GM21367 (cell line): ENCODE data around the gene PROK2.

Experiments
- ATAC-seq: cut with Tn5 transposase; IDR thresholded peaks from one replicate; pipeline ENCODE4 v1.9.1; 2021; ENCODE audit not compliant: unreplicated experiment

PROK2 gene

DNA sequence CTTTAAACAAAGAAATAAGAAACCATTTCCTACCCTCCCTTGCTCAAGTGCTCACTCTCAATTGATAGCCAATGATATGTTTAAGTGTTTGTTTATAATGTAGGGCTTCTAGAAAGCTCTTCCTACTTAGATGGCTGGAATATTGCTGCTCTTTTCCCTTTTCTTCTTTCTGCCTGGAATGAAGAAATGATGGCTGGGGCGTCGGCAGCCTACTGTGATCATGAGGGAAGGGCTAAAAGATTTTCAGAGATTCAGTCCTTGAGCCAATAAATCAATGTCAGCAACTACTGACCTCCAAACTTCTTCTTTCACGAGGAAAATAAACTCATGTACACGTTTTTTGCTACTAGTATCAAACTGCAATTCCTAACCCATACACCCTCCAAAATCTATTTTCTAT is 33.3 kb downstream of the PROK2 start:
- no peak for ATAC-seq

DNA sequence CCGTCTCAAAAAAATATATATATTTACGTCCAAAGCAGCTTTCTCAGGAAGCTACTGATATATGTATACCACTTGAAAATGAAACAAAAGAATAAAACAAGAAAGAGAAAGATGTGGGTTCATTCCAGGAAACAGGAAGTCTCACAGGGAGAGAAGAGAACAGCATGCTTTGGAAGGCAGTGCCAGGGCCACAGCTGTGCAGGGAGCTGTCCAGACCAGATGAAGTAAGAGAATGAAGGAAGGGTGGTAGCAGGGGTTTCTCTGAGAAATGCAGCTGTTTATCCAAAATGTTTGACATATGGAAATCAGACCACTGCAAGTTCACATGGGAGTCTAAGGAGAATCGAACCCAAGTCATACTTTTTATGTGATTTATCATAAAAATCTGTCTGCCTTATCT is 40.2 kb downstream of the PROK2 start:
- no peak for ATAC-seq

- no peak for ATAC-seq
Measured at GRCh38 chr3:71742621-71743020, 42.3 kb downstream of the PROK2 start.

GRCh38 chr3:71734881-71735280 is 50.1 kb downstream of the PROK2 start:
- no peak for ATAC-seq

DNA sequence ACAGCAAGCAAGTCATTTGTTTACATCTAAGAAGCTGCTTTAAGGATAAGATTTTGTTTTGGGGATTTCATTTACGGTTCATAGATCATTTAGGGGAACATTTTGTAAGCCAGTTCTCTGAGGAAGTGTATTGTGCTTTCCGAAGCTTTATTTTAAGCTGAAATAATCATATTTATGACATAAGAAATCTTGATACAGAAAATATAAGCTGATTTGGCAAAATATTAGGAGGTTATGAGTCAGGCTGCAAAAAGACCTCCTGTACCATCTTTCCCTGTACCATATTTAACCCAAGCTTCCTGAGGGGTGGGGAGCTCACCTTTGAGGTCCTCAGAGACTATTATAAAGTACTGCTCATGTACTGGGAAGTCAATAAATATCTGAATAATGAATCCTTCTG is 51.6 kb downstream of the PROK2 start:
- no peak for ATAC-seq

- no peak for ATAC-seq
Measured at GRCh38 chr3:71732637-71733036, 52.3 kb downstream of the PROK2 start.

- ATAC-seq = no peak
Measured at GRCh38 chr3:71728632-71729342, 56.2 kb downstream of the PROK2 start.

DNA sequence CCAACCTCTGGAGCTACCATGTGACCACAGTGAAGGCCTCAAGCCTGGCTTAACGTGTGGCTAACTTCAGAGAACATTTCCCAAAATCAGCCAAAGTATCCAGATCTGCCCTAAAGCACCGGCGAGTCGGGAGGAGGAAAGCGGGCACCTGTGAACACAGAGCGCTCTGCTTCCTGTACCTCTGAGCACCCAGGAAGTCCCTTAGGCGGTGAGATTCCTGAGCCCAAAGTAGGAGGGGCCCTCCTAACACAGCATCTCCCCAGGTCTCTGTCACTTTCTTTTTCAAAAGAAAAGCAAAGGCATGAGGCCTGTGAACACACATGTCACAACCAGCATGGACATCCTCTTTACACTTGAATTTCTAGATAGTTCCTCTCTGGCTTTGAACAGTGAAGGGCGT is 58.8 kb downstream of the PROK2 start:
- ATAC-seq = no peak

- ATAC-seq = no peak
Measured at GRCh38 chr3:71725271-71725991, 59.5 kb downstream of the PROK2 start, which contains the start of gene EIF4E3. Gene EIF4E3 (minus strand): TSS chr3:71725402. CDS start chr3:71725367, 35 bp downstream.

DNA sequence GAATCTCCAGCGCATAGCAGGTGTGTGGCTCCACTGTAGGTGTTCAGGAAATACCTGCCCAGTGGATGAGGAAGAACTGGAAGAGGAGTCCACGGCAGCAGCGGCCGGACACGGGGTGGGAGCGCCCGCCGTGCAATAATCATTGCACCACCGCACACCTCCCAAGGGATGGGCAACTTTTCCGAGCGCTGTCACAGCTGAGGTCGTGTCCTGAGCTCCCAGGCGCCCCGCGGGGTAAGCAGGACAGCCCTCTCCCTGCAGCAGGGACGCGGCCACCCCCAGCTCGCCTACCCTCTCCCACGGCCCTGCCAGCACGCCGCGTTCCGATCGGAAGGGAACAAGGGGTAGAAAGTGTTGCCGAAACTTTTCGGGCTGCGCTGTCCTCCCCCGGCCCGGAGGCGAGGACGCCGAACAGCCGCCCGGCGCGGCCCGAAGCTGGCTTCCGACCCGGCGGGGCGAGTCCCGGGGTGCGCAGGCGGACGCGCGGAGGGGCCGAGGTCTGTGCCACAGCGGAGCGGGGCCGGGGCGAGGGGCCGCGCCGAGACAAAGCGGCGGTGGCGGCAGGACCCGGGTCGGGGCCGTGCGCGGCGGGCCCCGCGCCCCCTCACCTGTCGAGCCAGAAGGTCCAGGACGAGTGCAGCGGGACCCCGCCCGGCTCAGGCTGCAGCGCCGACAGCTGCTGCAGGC is 60.2 kb downstream of the PROK2 start:
- no peak for ATAC-seq

DNA sequence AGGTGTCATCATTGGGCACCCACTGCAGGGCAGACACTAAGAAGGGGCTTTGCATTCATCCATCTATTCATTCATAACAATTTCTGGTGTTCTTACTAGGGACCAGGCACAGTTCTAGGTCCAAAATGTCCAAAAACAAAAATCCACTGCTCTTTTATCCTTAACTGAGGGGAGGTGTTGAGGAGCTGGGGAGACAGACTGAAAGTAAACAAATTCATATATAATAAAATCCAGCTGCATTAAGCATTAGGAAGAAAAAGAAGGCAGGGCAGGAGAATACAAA is 60.8 kb downstream of the PROK2 start:
- ATAC-seq = no peak

DNA sequence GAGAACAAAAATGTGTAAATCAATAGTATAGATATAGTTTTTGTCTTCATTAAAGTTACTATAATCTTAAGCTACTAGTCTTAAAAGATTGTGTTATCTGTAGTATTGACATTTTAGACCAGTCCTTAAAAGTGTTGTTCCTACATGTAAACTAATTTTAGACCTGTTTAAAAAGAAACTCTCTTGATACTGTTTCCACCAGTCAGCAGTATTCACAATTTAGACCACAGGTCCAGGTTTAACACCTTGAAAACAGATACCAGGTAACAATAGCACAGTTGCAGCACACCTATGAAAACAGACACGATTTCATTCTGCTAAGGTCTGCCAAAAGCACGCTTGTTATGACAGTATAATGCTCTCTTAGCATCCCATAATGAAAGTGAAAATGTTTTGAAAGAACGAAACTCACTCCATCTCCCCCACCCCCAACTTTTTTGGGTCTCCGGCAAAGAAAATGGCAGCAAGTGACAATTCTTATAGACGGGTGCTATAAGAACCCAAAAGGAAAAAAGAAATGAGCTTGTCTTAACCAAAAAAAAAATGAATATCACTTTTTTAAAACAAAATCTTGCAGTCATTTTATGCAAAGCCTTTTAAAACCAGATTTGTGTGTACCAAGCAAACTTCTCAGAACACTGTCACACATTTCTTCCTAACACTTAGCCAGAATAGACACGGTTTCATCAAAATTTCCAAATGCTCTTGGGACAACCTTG is 61.3 kb downstream of the PROK2 start:
- no peak for ATAC-seq

DNA sequence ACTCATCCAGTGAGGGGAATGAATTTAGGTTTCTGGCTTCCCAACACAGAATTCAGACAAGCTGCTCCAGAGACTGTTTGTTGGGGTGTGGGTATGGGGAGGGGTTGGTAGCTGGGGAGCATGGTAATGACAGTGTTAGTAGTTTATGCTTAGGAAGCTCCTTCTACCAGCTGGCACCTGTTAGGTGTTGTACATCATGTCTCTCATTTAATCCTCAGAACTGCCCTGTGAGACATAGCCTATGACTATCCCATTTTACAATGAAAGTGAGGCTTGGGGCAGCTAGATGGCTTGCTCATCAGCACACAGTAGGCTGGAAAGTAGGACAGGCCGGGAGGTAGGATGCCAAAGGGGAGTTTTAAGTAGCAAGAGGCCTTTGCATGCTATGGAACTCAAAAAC is 62.3 kb downstream of the PROK2 start:
- no peak for ATAC-seq
